HG03378 (cell line): ENCODE measurements around the gene FHIT.

ENCODE experiments used
- ATAC-seq: cut with Tn5 transposase; IDR thresholded peaks from one replicate; pipeline ENCODE4 v1.9.1; 2021; ENCODE audit warnings: mild to moderate bottlenecking, moderate library complexity; ENCODE audit not compliant: unreplicated experiment

The FHIT gene

GRCh38 chr3:60198179-60198720 is 1053.0 kb downstream of the FHIT start:
- no peak for ATAC-seq

- ATAC-seq, result no peak
These were observed 1058.7 kb downstream of the FHIT start for GRCh38 chr3:60192297-60193114.

- no peak for ATAC-seq
These were observed 1061.2 kb downstream of the FHIT start for GRCh38 chr3:60190073-60190472.

GRCh38 chr3:60189304-60189703 is 1061.9 kb downstream of the FHIT start:
- no peak for ATAC-seq

GRCh38 chr3:60188803-60189202 is 1062.4 kb downstream of the FHIT start:
- ATAC-seq, result no peak

GRCh38 chr3:60187343-60187742 is 1063.9 kb downstream of the FHIT start:
- no peak for ATAC-seq

GRCh38 chr3:60186359-60186758 is 1064.9 kb downstream of the FHIT start:
- ATAC-seq, result no peak

- no peak for ATAC-seq
These were observed 1066.1 kb downstream of the FHIT start for GRCh38 chr3:60185161-60185560.

- ATAC-seq, result no peak
These were observed 1068.6 kb downstream of the FHIT start for GRCh38 chr3:60182697-60183096.

- no peak for ATAC-seq
These were observed 1072.2 kb downstream of the FHIT start for GRCh38 chr3:60178931-60179653.

- ATAC-seq, result no peak
These were observed 1073.5 kb downstream of the FHIT start for GRCh38 chr3:60177726-60178125.

GRCh38 chr3:60176614-60177013 is 1074.6 kb downstream of the FHIT start:
- ATAC-seq, result no peak

- ATAC-seq, result no peak
These were observed 1075.6 kb downstream of the FHIT start for GRCh38 chr3:60175680-60176079.

GRCh38 chr3:60169755-60170154 is 1081.5 kb downstream of the FHIT start:
- ATAC-seq, result no peak

GRCh38 chr3:60167186-60167585 is 1084.1 kb downstream of the FHIT start:
- no peak for ATAC-seq

GRCh38 chr3:60160822-60161748 is 1090.2 kb downstream of the FHIT start:
- no peak for ATAC-seq

GRCh38 chr3:60160111-60160821 is 1091.0 kb downstream of the FHIT start:
- no peak for ATAC-seq

GRCh38 chr3:60158035-60158434 is 1093.2 kb downstream of the FHIT start:
- ATAC-seq, result no peak

GRCh38 chr3:60154011-60154410 is 1097.2 kb downstream of the FHIT start:
- ATAC-seq, result no peak
